Measurements from ENCODE around the gene TOGARAM1.
A peak's percentile ranks its signal among the peaks of the same experiment; 100 is the strongest.

The TOGARAM1 gene

DNA sequence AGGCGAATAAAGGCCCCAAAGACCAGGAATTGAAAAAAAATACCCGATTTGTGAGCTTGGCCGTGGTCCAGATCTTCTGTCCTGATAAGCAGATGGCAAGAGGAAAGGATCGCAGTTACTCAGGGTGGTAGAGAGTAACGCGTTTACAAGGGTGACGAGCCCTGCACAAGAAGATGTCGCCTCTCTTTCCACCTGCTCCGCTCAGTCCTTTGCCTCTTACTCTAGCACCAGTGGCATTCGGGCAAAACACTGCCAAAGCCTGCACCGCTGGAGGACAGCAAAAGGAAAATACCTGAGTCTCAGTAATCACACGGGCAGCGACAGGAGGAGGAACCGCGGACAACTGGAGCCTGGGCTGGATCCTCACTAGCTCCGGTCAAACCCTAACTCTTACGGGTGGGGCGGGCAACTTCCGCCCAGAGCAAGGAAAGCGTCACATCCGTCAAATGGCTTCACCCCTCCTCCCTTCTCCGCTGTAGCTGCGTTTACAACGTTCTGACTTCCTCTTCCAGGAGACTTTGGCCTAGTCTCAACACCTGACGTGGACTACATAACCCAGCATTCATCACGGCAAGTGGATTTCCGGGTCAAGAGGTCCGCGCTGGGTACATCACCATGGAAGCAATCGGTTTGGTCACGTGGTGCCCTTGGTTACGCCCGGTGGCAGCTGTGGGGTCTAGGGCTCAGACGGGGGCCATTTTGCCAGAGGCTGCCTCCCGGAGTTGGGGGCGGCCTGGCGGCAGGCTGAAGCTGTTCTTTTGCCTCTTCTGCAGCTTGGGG, at the start of gene TOGARAM1, which contains the start of gene KLHL28:
TOGARAM1 (plus strand) TSS at position 637 of the 780 bp plus-strand sequence. CDS start 232 bp downstream, outside the sequence.
KLHL28 (minus strand) TSS at position 394 of the 780 bp plus-strand sequence. CDS start 16,019 bp downstream, outside the sequence.
- DNase-seq (ENCODE audit: low read depth, low spot score), result peak; percentile 99

DNA sequence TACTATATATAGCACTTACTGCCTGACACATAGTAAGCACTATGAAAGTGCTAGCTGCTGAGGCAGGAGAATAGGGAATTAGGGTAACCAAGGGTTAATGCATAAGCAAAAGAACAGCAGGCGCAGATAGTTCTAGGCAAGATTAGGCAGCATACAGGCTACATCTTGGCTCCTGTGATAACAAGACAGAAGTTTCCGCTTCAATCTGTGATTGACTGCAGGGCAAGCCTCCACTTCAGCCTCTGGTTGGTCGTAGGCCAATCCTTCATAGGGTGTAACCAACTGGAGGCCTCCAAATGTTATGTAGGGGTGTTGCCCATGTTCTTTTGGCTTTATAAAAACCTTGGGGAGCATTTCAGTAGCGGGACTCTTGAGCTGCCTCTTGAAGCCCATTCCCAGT, 47.1 kb upstream of the TOGARAM1 start:
- DNase-seq (ENCODE audit: low read depth, low spot score), result peak; percentile 15

DNA sequence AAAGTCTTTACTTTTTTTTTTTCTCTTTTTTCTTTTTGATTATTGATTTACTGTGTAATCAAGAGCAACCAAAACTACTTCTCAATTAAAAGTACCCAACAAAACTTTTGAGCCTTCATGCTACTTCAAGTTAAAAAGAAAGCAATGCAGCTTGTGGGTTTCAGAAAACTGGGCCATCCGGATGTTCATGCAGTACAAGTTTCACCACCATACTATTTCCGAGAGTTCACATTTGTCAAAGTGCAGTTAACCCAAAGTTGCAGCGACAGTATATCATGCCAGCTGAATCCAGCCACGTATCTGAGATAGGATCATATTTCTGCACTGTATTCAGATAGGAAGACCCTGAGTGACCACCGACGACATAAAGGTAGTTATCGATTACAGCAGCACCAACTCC, 33.2 kb upstream of the TOGARAM1 start:
- no peak for DNase-seq (ENCODE audit: low read depth, low spot score)

- DNase-seq (ENCODE audit: low read depth, low spot score), result no peak
Measured at GRCh38 chr14:44935155-44935554, 26.8 kb upstream of the TOGARAM1 start.

DNA sequence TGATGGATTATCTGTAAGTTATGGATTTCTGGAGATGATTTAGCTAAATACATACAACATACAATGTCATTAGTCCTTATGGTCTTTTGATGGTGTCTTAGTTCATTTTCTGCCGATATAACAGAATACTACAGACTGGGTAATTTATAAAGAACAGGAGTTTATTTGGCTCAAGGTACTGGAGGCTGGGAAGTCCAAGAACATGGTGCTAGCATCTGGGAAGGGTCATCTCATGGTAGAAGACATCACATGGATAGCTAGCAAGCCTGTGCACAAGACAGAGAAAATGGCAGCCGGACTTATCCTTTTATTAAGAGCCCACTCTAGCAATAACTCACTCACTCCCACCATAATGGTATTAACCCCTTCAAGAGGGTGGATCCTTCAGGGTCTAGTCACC, 24.4 kb upstream of the TOGARAM1 start:
- DNase-seq (ENCODE audit: low read depth, low spot score), result no peak

- DNase-seq (ENCODE audit: low read depth, low spot score), result no peak
Measured at GRCh38 chr14:44940211-44940610, 21.8 kb upstream of the TOGARAM1 start.

- DNase-seq (ENCODE audit: low read depth, low spot score), result no peak
Measured at GRCh38 chr14:44940944-44941343, 21.0 kb upstream of the TOGARAM1 start.

DNA sequence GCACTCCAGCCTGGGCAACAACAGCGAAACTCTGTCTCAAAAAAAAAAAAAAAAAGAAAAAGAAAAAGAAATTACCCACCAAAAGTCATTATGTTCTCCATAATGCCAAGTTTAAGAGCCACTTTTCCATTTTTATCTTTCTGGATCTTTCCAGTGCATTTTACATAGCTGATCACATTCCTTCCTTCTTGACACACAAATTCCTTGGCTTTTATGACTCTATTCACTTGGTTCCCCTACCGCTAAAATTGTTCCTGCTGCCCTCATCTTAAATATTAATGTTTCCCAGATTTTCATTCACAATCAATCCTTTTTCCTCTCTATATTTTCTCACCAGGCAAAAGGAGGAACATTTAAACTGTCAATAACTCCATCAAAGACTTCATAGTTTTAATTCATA, 20.4 kb upstream of the TOGARAM1 start:
- no peak for DNase-seq (ENCODE audit: low read depth, low spot score)

DNA sequence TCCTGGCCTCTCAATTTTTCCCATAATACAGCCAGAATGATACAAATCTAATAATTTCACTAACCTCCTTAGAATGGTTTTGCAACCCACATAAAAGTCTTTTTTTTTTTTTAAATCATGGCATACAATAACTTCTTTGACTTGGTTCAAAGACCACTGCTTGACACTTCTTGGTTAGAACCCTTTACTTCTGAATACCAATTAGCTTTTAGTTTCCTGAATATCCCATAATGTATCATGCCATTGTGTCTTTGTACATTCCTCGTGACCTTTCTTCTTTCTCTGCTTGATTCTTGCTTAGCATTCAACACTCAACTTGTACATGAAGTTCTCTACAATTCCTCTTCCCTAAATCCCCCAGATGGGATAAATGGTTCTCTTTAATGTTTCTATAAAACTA, 19.6 kb upstream of the TOGARAM1 start:
- no peak for DNase-seq (ENCODE audit: low read depth, low spot score)

- no peak for DNase-seq (ENCODE audit: low read depth, low spot score)
Measured at GRCh38 chr14:44944107-44944506, 17.9 kb upstream of the TOGARAM1 start.

GRCh38 chr14:44945264-44945663, 16.7 kb upstream of the TOGARAM1 start:
- DNase-seq (ENCODE audit: low read depth, low spot score), result no peak

DNA sequence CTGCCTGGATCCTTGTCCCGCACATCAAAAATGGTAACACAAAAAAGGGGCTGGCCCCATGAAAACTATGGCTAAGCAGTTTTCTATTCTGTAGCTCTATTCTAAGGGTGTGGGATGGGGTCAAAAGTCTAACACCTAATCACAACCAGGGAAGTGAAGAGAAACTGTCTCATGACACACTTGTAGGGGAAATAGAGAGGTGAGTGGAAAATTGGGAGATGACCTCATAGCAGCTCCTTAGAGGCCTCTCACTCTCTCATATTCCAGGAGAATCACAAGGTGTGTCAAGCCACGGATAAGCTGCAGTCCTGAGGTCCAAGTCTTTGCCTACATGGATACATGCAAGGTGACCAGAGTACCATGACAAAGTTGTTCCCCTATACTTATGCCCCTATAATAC, 10.9 kb upstream of the TOGARAM1 start:
- DNase-seq (ENCODE audit: low read depth, low spot score), result no peak

DNA sequence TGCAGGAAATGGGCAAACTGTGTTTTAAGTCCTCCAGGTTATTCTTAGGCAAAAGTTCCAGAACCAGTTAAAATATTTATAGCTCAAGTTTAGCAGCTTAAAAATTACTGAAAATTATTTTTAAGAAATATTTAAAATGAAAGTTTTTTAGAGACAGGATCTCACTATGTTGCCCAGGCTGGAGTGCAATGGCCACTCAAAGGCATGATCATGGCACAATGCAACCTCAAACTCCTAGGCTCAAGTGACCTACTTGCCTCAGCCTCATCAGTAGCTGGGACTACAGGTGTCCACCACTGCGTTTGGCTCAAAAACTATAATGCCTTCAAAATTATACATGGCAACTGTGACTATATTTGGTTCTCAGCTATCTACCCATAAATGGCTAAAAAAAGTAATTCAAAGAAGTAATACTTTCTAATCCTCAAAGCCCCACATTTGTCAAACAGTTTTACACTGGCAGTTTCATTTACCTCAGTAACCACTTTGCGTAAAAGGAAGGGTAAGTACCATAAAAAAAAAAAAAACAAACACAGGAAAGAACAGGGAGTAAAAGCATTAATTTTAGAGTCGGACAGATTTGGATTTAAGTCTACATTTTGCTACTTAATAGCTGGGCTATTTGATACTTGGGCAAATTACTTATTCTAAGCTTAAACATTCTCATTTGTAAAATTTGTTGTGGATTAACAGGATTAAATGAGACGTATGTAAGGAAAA, 9.4 kb upstream of the TOGARAM1 start:
- DNase-seq (ENCODE audit: low read depth, low spot score), result no peak

DNA sequence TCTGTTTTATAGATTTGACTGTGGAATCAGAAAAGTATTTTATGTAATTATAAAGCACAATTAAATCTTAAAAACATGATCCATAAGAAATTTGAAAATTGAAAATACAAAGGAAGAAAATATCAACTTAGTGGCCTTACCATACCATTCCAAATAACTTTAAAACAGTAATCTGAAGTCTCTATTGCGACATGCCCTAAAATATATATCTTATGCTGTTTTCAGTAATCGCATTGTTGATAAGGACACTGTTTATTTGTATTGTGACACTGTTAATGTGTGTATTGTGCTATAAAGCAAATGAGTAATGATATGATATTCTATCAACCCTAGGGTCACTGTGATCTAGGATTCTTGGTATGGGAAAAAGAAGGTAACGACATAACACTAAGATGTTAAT, 7.2 kb upstream of the TOGARAM1 start:
- DNase-seq (ENCODE audit: low read depth, low spot score), result no peak

DNA sequence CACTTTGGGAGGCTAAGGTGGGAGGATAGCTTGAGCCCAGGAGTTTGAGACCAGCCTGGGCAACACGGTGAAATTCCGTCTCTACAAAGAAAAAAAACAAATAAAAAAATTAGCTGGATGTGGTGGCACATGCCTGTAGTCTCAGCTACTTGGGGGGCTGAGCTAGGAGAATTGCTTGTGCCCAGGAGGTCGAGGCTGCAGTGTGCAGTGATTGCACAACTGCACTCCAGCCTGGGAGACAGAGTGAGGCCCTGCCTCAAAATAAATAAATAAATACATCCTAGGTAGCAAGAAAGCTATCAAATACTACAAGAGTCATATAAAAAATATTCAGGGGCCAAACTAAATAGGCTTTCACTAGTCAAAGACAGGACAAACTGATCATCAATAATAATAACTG, 6.5 kb upstream of the TOGARAM1 start:
- no peak for DNase-seq (ENCODE audit: low read depth, low spot score)

DNA sequence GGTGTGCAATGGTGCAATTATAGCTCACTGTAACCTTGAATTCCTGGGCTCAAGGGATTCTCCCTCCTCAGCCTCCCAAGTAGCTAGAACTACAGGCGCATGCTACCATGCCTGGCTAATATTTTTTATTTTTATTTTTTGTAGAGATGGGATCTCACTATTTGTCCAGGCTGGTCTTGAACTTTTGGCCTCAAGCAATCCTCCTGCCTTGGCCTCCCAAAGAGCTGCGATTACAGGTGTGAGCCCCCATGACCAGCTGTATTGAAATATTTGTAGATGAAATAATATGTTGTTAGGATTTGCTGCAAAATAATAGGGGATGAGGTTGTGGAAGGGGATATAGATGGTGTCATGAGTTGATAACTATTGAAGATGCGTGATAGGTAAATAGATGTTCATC, 5.1 kb upstream of the TOGARAM1 start:
- DNase-seq (ENCODE audit: low read depth, low spot score), result no peak

DNA sequence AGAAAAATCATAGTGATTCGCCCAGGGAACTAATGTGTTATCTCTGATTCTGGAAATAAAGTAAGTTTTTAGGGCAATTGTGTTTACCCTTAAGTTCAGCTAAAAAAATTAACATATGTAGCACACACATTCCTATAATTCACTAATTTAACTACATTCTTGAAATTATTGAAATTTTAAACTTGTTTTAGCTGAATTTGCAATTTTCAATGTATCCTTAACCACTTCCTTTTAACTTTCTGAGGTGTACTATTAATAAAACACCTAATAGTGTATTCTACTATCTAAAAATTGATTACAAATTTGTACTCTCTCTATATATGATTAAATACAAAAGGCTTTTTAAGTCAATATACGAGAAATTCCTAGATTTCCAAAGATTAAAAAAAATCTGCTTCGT, 2.5 kb upstream of the TOGARAM1 start:
- DNase-seq (ENCODE audit: low read depth, low spot score), result no peak

DNA sequence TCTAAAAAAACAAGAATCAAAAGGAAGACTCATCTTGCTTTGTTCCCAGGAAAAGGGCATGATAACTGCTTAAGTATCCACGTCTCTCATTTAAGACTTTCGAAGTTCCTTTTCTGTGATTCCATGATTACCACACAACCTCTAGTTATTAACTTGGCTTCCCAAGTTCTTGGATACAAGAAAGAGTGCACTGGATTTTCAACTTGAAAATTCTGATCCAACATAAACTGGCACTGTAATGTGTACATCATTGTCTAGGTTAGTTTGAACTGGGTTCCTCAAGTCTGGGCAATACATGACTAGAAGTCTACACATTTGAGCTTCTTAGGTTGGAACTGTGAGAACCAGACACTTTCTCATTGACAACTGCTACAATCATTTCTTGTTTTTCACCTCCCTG, 1.8 kb upstream of the TOGARAM1 start:
- DNase-seq (ENCODE audit: low read depth, low spot score), result no peak

GRCh38 chr14:44960646-44961045, 1.3 kb upstream of the TOGARAM1 start:
- DNase-seq (ENCODE audit: low read depth, low spot score), result no peak

DNA sequence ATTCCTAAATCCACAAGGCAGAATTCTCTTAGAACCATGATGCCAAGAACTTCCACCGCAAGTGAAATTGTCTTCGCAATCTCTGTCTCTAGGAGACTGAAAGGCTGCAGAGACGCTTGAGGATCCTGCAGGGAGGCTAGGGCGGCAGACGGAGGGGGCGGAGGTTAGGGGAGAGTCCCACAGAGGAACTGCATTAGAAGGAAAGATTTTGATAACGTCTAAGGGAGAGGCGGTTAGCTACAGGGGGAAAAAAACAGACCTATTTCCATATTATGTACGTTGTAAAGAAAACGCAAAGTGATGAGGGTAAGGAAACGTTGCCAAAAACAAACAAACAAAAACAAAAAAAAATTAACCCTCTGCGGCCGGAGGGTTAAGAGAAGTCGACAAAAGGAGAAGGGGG, 838 bp upstream of the TOGARAM1 start:
- peak; percentile 26 for DNase-seq (ENCODE audit: low read depth, low spot score)

- no peak for DNase-seq (ENCODE audit: low read depth, low spot score)
Measured at GRCh38 chr14:44962334-44963043, 499 bp downstream of the TOGARAM1 start.

- DNase-seq (ENCODE audit: low read depth, low spot score), result no peak
Measured at GRCh38 chr14:44963044-44963528, 1.1 kb downstream of the TOGARAM1 start.
